NB4 (cell line): ENCODE data around the gene ENOX1.

Experiments
- CTCF ChIP-seq: IDR thresholded peaks from one replicate; pipeline ENCODE4 v1.5.1; 2012; ENCODE audit warnings: low read depth, low read length
- POLR2A ChIP-seq: IDR thresholded peaks from 2 replicates; pipeline ENCODE4 v1.6.1; 2011; ENCODE audit warnings: mild to moderate bottlenecking; ENCODE audit not compliant: insufficient read length; ENCODE audit errors: extremely low read depth

GRCh38 chr13:43444081-43444480 lies 342.7 kb downstream of the ENOX1 start:
- TF ChIP-seq CTCF (no peak), POLR2A (no peak)
